GM21381 (cell line): ENCODE measurements around the gene SIGLEC10.
"Not testable (repeated sequence)": the region's sequence is repeated elsewhere in the genome, so short reads cannot be mapped to it uniquely, and the experiment has no call there.

Source experiments
- ATAC-seq: cut with Tn5 transposase; IDR thresholded peaks from one replicate; pipeline ENCODE4 v1.9.1; 2021; ENCODE audit warnings: mild to moderate bottlenecking, moderate library complexity; ENCODE audit not compliant: unreplicated experiment

The SIGLEC10 gene

GRCh38 chr19:51417107-51417809, at the start of gene SIGLEC10:
Gene SIGLEC10, minus strand, starts transcription at chr19:51417642. Its CDS starts 61 bp downstream, at chr19:51417581.
- ATAC-seq: peak; percentile 60

GRCh38 chr19:51466723-51467122, 49.3 kb upstream of the SIGLEC10 start:
- ATAC-seq: no peak

GRCh38 chr19:51463976-51464581, 46.6 kb upstream of the SIGLEC10 start:
- ATAC-seq: not testable (repeated sequence)

- no peak for ATAC-seq
Measured at GRCh38 chr19:51462681-51463080, 45.2 kb upstream of the SIGLEC10 start.

GRCh38 chr19:51462276-51462675, 44.8 kb upstream of the SIGLEC10 start:
- ATAC-seq: no peak

- no peak for ATAC-seq
Measured at GRCh38 chr19:51461723-51462161, 44.3 kb upstream of the SIGLEC10 start.

GRCh38 chr19:51460164-51460992, 42.9 kb upstream of the SIGLEC10 start:
- no peak for ATAC-seq

- no peak for ATAC-seq
Measured at GRCh38 chr19:51458899-51459505, 41.6 kb upstream of the SIGLEC10 start.

GRCh38 chr19:51458051-51458645, 40.7 kb upstream of the SIGLEC10 start, which contains the start of gene SIGLEC8:
Gene SIGLEC8, minus strand, starts transcription at chr19:51458454. Its CDS starts 67 bp downstream, at chr19:51458387.
- ATAC-seq: no peak

- ATAC-seq: no peak
Measured at GRCh38 chr19:51457351-51458013, 40.0 kb upstream of the SIGLEC10 start.

GRCh38 chr19:51456541-51457290, 39.3 kb upstream of the SIGLEC10 start:
- no peak for ATAC-seq

- ATAC-seq: no peak
Measured at GRCh38 chr19:51450730-51451307, 33.4 kb upstream of the SIGLEC10 start.

GRCh38 chr19:51448411-51449016, 31.1 kb upstream of the SIGLEC10 start:
- no peak for ATAC-seq

GRCh38 chr19:51448011-51448410, 30.6 kb upstream of the SIGLEC10 start:
- no peak for ATAC-seq

GRCh38 chr19:51447510-51447909, 30.1 kb upstream of the SIGLEC10 start:
- not testable (repeated sequence) for ATAC-seq

GRCh38 chr19:51441410-51442390, 24.3 kb upstream of the SIGLEC10 start:
- ATAC-seq: peak; percentile 93

- peak; percentile 8 for ATAC-seq
Measured at GRCh38 chr19:51440846-51441409, 23.5 kb upstream of the SIGLEC10 start.
